Gastroesophageal sphincter (tissue), 4 donors: Measurements from ENCODE around the gene TMPRSS15. TPM values are rescaled to one million over a fixed set of nuclear protein-coding genes. Genes with fewer than 3 reads are reported as not detected.

Experiments
- ATAC-seq: fragments of 150-250 bp; one replicate; pipeline ENCODE4 v1.9.1; 2016; ENCODE audit warnings: mild to moderate bottlenecking, moderate library complexity
- H3K27ac ChIP-seq, 4 donors: fragments of 200-600 bp; sonication (generic) in 3 of 4; 1 replicate in 3 of 4; 2 replicates in 1 of 4; pipeline ENCODE4 v1.5.1; 2016 to 2019
- H3K27me3 ChIP-seq: fragments of 200-600 bp; sonication (generic); one replicate; pipeline ENCODE4 v1.5.1; 2019
- H3K36me3 ChIP-seq, 2 donors: fragments of 200-600 bp; sonication (generic); one replicate each; pipeline ENCODE4 v1.5.1; 2019; ENCODE audit warnings: control low read depth in 1 of 2
- H3K4me1 ChIP-seq, 3 donors: fragments of 200-600 bp; sonication (generic); 1 replicate in 2 of 3; 2 replicates in 1 of 3; pipeline ENCODE4 v1.5.1; 2016 to 2019; ENCODE audit warnings: control low read depth in 2 of 3
- H3K4me3 ChIP-seq, 2 donors: fragments of 200-600 bp; sonication (generic); one replicate each; pipeline ENCODE4 v1.5.1; 2019; ENCODE audit warnings: mild to moderate bottlenecking in 1 of 2, moderate library complexity in 1 of 2
- H3K9me3 ChIP-seq, 3 donors: fragments of 200-600 bp; sonication (generic); one replicate each; pipeline ENCODE4 v1.5.1; 2017 to 2019; ENCODE audit warnings: control low read depth in 2 of 3
- EP300 ChIP-seq: sonication (generic); formaldehyde crosslinking; IDR thresholded peaks from one replicate; pipeline ENCODE4 v1.6.1; 2017; ENCODE audit warnings: antibody characterized with exemption, mild to moderate bottlenecking
- POLR2A ChIP-seq, 2 donors: fragments of 450-650 bp; IDR thresholded peaks; one replicate each; pipeline ENCODE4 v1.6.1; 2017; ENCODE audit warnings: antibody characterized with exemption in 2 of 2, mild to moderate bottlenecking in 2 of 2, moderate library complexity in 1 of 2
- POLR2AphosphoS5 ChIP-seq: sonication (generic); formaldehyde crosslinking; IDR thresholded peaks from one replicate; pipeline ENCODE4 v1.6.1; 2017; ENCODE audit warnings: antibody characterized with exemption
- WGBS, 2 donors: methylation state at CpG; one replicate each; pipeline ENCODE4 v1.1.5; 2018; ENCODE audit warnings: low coverage in 1 of 2; 5-methylcytosine and 5-hydroxymethylcytosine counted together
- total RNA-seq, 4 donors: library from RNA; depleted of rRNA; stranded (reverse); fragments of >200 nt; gene quantifications; one replicate each; pipeline ENCODE4 v1.1.0, GENCODE V29; 2016
- TF ChIP-seq, protein P1 (sequence below), 4 experiments: fragments of 200-600 bp in 2 of 4; fragments of 450-650 bp in 2 of 4; sonication (generic) in 1 of 4; IDR thresholded peaks; one replicate each; pipeline ENCODE4 v1.5.1; 2017 to 2019; ENCODE audit warnings: antibody characterized with exemption in 4 of 4, mild to moderate bottlenecking in 2 of 4, moderate library complexity in 2 of 4

The TMPRSS15 gene
- total RNA-seq, 4 donors from 2014 or later, result not detected

DNA sequence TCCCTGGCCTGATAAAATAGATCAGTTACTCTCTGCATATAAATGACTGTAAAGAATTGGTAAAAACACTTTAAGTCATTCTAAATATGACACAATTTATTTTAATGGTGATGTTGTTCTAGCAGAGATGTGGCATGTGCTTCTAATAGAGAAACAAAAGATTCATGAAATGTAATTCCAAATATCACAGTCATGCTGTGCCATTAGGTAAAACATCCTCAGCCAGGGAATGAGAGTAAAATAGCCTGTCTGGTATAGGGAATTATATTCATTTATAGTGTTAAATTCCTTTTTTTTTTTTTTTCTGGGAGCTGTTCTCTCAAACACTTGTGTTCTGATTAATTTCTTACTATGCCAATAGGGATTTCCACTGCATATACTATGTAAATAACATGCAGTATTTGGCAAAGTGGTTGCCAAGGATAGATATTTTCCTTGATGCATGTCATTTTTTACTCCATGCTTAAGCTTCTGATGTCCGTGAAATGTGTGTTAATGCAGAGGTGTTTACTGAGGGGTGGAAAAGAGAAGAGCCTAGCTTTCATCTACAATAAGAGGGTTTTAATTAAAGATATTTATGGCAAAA is 67.8 kb downstream of the TMPRSS15 start:
- H3K4me1 ChIP-seq, result no peaks in the 10 kb centered on the region
- H3K4me3 ChIP-seq, result no peak overlapping the region
- TF ChIP-seq POLR2A (IDR thresholded peaks at IDR 0.05) (no peak), EP300 (no peak), POLR2AphosphoS5 (no peak)
- TF ChIP-seq, protein P1, sequence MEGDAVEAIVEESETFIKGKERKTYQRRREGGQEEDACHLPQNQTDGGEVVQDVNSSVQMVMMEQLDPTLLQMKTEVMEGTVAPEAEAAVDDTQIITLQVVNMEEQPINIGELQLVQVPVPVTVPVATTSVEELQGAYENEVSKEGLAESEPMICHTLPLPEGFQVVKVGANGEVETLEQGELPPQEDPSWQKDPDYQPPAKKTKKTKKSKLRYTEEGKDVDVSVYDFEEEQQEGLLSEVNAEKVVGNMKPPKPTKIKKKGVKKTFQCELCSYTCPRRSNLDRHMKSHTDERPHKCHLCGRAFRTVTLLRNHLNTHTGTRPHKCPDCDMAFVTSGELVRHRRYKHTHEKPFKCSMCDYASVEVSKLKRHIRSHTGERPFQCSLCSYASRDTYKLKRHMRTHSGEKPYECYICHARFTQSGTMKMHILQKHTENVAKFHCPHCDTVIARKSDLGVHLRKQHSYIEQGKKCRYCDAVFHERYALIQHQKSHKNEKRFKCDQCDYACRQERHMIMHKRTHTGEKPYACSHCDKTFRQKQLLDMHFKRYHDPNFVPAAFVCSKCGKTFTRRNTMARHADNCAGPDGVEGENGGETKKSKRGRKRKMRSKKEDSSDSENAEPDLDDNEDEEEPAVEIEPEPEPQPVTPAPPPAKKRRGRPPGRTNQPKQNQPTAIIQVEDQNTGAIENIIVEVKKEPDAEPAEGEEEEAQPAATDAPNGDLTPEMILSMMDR (IDR thresholded peaks at IDR 0.05), result no peak
- no peaks in the 10 kb centered on the region for H3K9me3 ChIP-seq
- H3K36me3 ChIP-seq, result no peaks in the 10 kb centered on the region
- ATAC-seq, result no peak
- no peak overlapping the region for H3K27ac ChIP-seq
- 45% methylated on average over 1 of the region's 1 CpG; no CpG with 5 or more reads in 1 of the 2 donors for WGBS, 2 donors
- H3K27me3 ChIP-seq, result no peaks in the 10 kb centered on the region

DNA sequence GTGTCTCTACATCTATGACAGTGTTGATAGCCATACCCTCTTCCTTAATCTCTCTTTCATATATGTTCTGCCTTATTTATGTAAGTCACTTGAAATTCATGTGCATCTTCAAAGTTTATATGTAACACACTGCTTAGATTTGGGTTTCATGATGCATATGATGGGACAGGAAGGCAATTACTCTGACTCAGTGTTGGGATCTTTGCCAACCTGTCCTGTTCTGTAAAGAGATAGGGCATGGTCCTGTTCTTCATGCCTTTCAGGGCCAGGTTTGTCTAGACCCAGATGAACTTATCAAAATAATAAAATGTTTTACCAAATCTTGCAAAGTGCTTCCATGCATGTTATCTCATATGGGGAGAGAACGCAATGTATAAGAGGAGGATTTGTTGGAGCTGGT is 69.5 kb downstream of the TMPRSS15 start:
- no peaks in the 10 kb centered on the region for H3K36me3 ChIP-seq
- H3K4me1 ChIP-seq, result no peaks in the 10 kb centered on the region
- no peak overlapping the region for H3K27ac ChIP-seq
- WGBS, 2 donors, result 78% methylated on average over 1 of the region's 1 CpG; no CpG with 5 or more reads in 1 of the 2 donors
- TF ChIP-seq POLR2A (IDR thresholded peaks at IDR 0.05) (no peak), EP300 (no peak), POLR2AphosphoS5 (no peak)
- TF ChIP-seq, protein P1 (IDR thresholded peaks at IDR 0.05), result no peak
- H3K9me3 ChIP-seq, result no peaks in the 10 kb centered on the region
- no peaks in the 10 kb centered on the region for H3K27me3 ChIP-seq
- no peak overlapping the region for H3K4me3 ChIP-seq
- ATAC-seq, result no peak

DNA sequence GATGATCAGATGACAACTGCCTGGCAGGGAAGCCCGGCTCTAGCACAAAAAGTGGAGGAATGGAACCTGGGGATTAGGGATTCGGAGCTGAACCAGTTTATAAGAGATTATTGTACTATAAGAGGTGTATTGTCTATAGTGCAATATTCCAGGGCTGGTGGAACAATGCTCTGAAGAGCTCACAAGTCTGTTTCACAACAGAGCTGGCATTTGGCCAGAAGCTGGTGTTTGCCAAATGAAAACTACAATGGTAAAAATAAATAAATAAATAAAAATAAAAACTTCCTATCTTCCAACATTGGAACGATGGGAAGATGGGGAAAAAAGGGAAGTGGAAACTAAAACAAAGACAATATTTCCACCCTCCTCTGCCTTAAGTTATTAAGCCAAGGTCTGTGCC is 85.4 kb downstream of the TMPRSS15 start:
- no peaks in the 10 kb centered on the region for H3K36me3 ChIP-seq
- no peak overlapping the region for H3K4me3 ChIP-seq
- no peaks in the 10 kb centered on the region for H3K4me1 ChIP-seq
- TF ChIP-seq EP300 (no peak), POLR2A (IDR thresholded peaks at IDR 0.05) (no peak), POLR2AphosphoS5 (no peak)
- TF ChIP-seq, protein P1 (IDR thresholded peaks at IDR 0.05), result no peak
- no peak overlapping the region for H3K27ac ChIP-seq
- H3K27me3 ChIP-seq, result no peaks in the 10 kb centered on the region
- no peak for ATAC-seq
- 53 to 66% methylated on average over 3 of the region's 3 CpGs for WGBS, 2 donors
- H3K9me3 ChIP-seq, result no peaks in the 10 kb centered on the region

DNA sequence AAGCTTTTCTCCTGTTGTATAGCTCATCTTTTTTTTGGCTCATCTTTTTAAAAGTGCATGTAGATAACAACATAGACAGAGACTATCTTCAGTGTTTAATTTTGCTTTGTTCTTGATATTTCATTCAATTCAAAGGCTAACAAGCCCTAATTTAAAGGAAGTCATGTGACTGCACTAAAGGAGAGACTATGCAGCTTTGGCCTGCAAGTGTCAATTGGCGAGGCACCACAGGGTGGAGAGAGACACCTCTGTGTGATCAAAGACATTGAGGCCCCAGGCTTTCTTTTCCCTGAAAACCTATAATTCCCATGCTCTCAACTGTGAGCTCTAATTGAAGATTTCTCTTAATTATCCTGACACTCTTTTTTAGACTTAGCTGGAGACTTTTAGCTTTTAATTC is 105.4 kb downstream of the TMPRSS15 start:
- H3K9me3 ChIP-seq, result no peaks in the 10 kb centered on the region
- 83 to 89% methylated on average over 1 of the region's 1 CpG for WGBS, 2 donors
- TF ChIP-seq EP300 (no peak), POLR2A (IDR thresholded peaks at IDR 0.05) (no peak), POLR2AphosphoS5 (no peak)
- TF ChIP-seq, protein P1 (IDR thresholded peaks at IDR 0.05), result no peak
- peaks cover 4% of the 10 kb centered on the region for H3K27me3 ChIP-seq
- H3K4me3 ChIP-seq, result no peak overlapping the region
- no peaks in the 10 kb centered on the region for H3K4me1 ChIP-seq
- ATAC-seq, result no peak
- H3K27ac ChIP-seq, result no peak overlapping the region
- H3K36me3 ChIP-seq, result no peaks in the 10 kb centered on the region

DNA sequence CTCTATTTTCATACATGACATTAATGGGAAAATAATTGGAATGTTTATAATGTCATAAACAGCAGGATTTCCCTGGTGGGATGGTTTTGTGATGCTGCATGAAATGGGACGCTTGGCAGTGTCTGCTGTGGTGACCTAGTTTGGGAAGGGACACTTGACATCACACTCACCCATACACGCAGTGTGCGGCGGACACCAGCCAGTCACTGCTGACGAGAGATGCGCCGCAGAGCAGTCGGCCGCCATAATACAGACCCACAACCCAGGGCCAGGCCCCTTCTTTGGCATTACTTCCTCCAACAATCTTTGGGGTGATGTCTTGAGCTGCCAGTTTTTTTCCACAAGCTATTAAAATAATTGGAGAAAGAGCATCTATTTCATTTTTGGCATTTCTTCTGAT is 109.5 kb downstream of the TMPRSS15 start:
- ATAC-seq, result no peak
- Histone ChIP-seq H3K4me1 (no peaks in the 10 kb centered on the region), H3K27ac (no peak overlapping the region), H3K9me3 (no peaks in the 10 kb centered on the region), H3K36me3 (no peaks in the 10 kb centered on the region), H3K4me3 (no peak overlapping the region), H3K27me3 (peaks cover 4% of the 10 kb centered on the region)
- TF ChIP-seq EP300 (no peak), POLR2A (IDR thresholded peaks at IDR 0.05) (no peak)
- WGBS, 2 donors, result 42 to 73% methylated on average over 2 to 5 of the region's 9 CpGs
